Measurements from ENCODE around the gene PKIG.
"Not testable (repeated sequence)": the region's sequence is repeated elsewhere in the genome, so short reads cannot be mapped to it uniquely, and the experiment has no call there.

The PKIG gene

GRCh38 chr20:44572551-44573500 lies 9.6 kb upstream of the PKIG start:
- no peak for DNase-seq (ENCODE audit: low spot score)

- DNase-seq (ENCODE audit: low spot score), result no peak
Measured at GRCh38 chr20:44573501-44573869, 8.9 kb upstream of the PKIG start.

GRCh38 chr20:44574372-44574771 lies 8.0 kb upstream of the PKIG start:
- no peak for DNase-seq (ENCODE audit: low spot score)

- peak; percentile 42 for DNase-seq (ENCODE audit: low spot score)
Measured at GRCh38 chr20:44576297-44576696, 6.1 kb upstream of the PKIG start.

- DNase-seq (ENCODE audit: low spot score), result no peak
Measured at GRCh38 chr20:44579313-44580081, 2.9 kb upstream of the PKIG start.

- DNase-seq (ENCODE audit: low spot score), result no peak
Measured at GRCh38 chr20:44580581-44581268, 1.7 kb upstream of the PKIG start.

- no peak for DNase-seq (ENCODE audit: low spot score)
Measured at GRCh38 chr20:44581515-44581914, 864 bp upstream of the PKIG start.

- no peak for DNase-seq (ENCODE audit: low spot score)
Measured at GRCh38 chr20:44583157-44583556, 778 bp downstream of the PKIG start.

GRCh38 chr20:44584162-44584561 lies 1.8 kb downstream of the PKIG start:
- DNase-seq (ENCODE audit: low spot score), result no peak

- no peak for DNase-seq (ENCODE audit: low spot score)
Measured at GRCh38 chr20:44585057-44585963, 2.9 kb downstream of the PKIG start.

- DNase-seq (ENCODE audit: low spot score), result no peak
Measured at GRCh38 chr20:44586289-44586911, 4.0 kb downstream of the PKIG start.

GRCh38 chr20:44587035-44587980 lies 4.9 kb downstream of the PKIG start:
- no peak for DNase-seq (ENCODE audit: low spot score)

- DNase-seq (ENCODE audit: low spot score), result not testable (repeated sequence)
Measured at GRCh38 chr20:44588321-44588720, 5.9 kb downstream of the PKIG start.

GRCh38 chr20:44589537-44589936 lies 7.2 kb downstream of the PKIG start:
- DNase-seq (ENCODE audit: low spot score), result no peak

GRCh38 chr20:44590980-44591778 lies 8.8 kb downstream of the PKIG start:
- no peak for DNase-seq (ENCODE audit: low spot score)

GRCh38 chr20:44592366-44592765 lies 10.0 kb downstream of the PKIG start:
- no peak for DNase-seq (ENCODE audit: low spot score)

- DNase-seq (ENCODE audit: low spot score), result no peak
Measured at GRCh38 chr20:44593751-44594150, 11.4 kb downstream of the PKIG start.

GRCh38 chr20:44594730-44595129 lies 12.4 kb downstream of the PKIG start:
- peak; percentile 65 for DNase-seq (ENCODE audit: low spot score)

- DNase-seq (ENCODE audit: low spot score), result no peak
Measured at GRCh38 chr20:44596010-44596409, 13.6 kb downstream of the PKIG start.

Data from hematopoietic multipotent progenitor cell treated with erythropoietin and hydrocortisone succinate and interleukin-3 and kit ligand, for 17 days (in vitro differentiated cells).